H9 (cell line): ENCODE measurements around the gene DOCK11. TPM values are rescaled to one million over a fixed set of nuclear protein-coding genes. Genes with fewer than 3 reads are reported as not detected.

Source experiments
- DNase-seq: peaks from one replicate; pipeline ENCODE4 v3.0.0-alpha.2; 2017
- H2AFZ ChIP-seq: one replicate; pipeline ENCODE4 v1.6.1; 2013; ENCODE audit warnings: mild to moderate bottlenecking, low read length, control low read depth, moderate library complexity
- H2AK5ac ChIP-seq: 2 replicates; pipeline ENCODE4 v1.6.1; 2013; ENCODE audit warnings: low read length, control low read depth, mixed read lengths; ENCODE audit not compliant: insufficient read length
- H2BK120ac ChIP-seq: one replicate; pipeline ENCODE4 v1.6.1; 2013; ENCODE audit warnings: low read depth, mild to moderate bottlenecking, low read length, control low read depth, inconsistent platforms; ENCODE audit not compliant: poor library complexity, severe bottlenecking
- H2BK12ac ChIP-seq: 2 replicates; pipeline ENCODE4 v1.6.1; 2013; ENCODE audit warnings: low read length, control low read depth, mixed read lengths, low read depth; ENCODE audit not compliant: insufficient read length
- H2BK15ac ChIP-seq: 2 replicates; pipeline ENCODE4 v1.6.1; 2013; ENCODE audit warnings: low read depth, low read length, control low read depth
- H2BK20ac ChIP-seq: one replicate; pipeline ENCODE4 v1.6.1; 2013; ENCODE audit warnings: low read depth, mild to moderate bottlenecking, low read length, control low read depth, inconsistent platforms; ENCODE audit not compliant: poor library complexity, severe bottlenecking
- H2BK5ac ChIP-seq: 2 replicates; pipeline ENCODE4 v1.6.1; 2013; ENCODE audit warnings: low read length, control low read depth, mixed read lengths; ENCODE audit not compliant: insufficient read length
- H3K14ac ChIP-seq: 2 replicates; pipeline ENCODE4 v1.6.1; 2013; ENCODE audit warnings: low read length, control low read depth; ENCODE audit not compliant: insufficient read depth
- H3K18ac ChIP-seq: 2 replicates; pipeline ENCODE4 v1.6.1; 2013; ENCODE audit warnings: low read depth, mild to moderate bottlenecking, mixed read lengths, low read length, control low read depth; ENCODE audit not compliant: insufficient read length
- H3K23ac ChIP-seq: 2 replicates; pipeline ENCODE4 v1.6.1; 2013; ENCODE audit warnings: low read length, control low read depth, mixed read lengths, low read depth; ENCODE audit not compliant: insufficient read length
- H3K23me2 ChIP-seq: 2 replicates; pipeline ENCODE4 v1.6.1; 2013; ENCODE audit warnings: low read depth, mild to moderate bottlenecking, mixed read lengths, low read length, control low read depth; ENCODE audit not compliant: insufficient read length, poor library complexity, severe bottlenecking
- H3K27ac ChIP-seq: 2 replicates; pipeline ENCODE4 v1.5.1; 2013; ENCODE audit warnings: low read length, control low read depth, mixed read lengths, low read depth; ENCODE audit not compliant: insufficient read length
- H3K27me3 ChIP-seq: 2 replicates; pipeline ENCODE4 v1.6.1; 2013; ENCODE audit warnings: low read length, control low read depth, inconsistent platforms; ENCODE audit not compliant: insufficient read depth
- H3K4ac ChIP-seq: 2 replicates; pipeline ENCODE4 v1.6.1; 2013; ENCODE audit warnings: low read depth, mild to moderate bottlenecking, control low read depth, inconsistent platforms, low read length, moderate library complexity
- H3K4me1 ChIP-seq: 2 replicates; pipeline ENCODE4 v1.6.1; 2013; ENCODE audit warnings: low read length, control low read depth, inconsistent platforms; ENCODE audit not compliant: insufficient read depth
- H3K4me2 ChIP-seq: 2 replicates; pipeline ENCODE4 v1.6.1; 2013; ENCODE audit warnings: low read length, control low read depth, mixed read lengths; ENCODE audit not compliant: insufficient read length, insufficient read depth
- H3K56ac ChIP-seq: 2 replicates; pipeline ENCODE4 v1.6.1; 2013; ENCODE audit warnings: low read depth, mild to moderate bottlenecking, mixed read lengths, low read length, control low read depth; ENCODE audit not compliant: insufficient read length
- H3K79me1 ChIP-seq: 2 replicates; pipeline ENCODE4 v1.6.1; 2013; ENCODE audit warnings: low read depth, mild to moderate bottlenecking, moderate library complexity, low read length, control low read depth, inconsistent platforms; ENCODE audit not compliant: insufficient read depth, poor library complexity, severe bottlenecking
- H3K79me2 ChIP-seq: 2 replicates; pipeline ENCODE4 v1.6.1; 2013; ENCODE audit warnings: low read length, control low read depth, inconsistent platforms; ENCODE audit not compliant: insufficient read depth
- H3K9ac ChIP-seq: 2 replicates; pipeline ENCODE4 v1.6.1; 2013; ENCODE audit warnings: low read length, control low read depth, mixed read lengths; ENCODE audit not compliant: insufficient read length; ENCODE audit errors: extremely low read depth
- H3K9me3 ChIP-seq: one replicate; pipeline ENCODE4 v1.6.1; 2013; ENCODE audit warnings: low read depth, low read length, inconsistent platforms; ENCODE audit not compliant: control insufficient read depth
- H3T11ph ChIP-seq: one replicate; pipeline ENCODE4 v1.6.1; 2013; ENCODE audit warnings: mild to moderate bottlenecking, low read length, control low read depth, inconsistent platforms
- H4K20me1 ChIP-seq: one replicate; pipeline ENCODE4 v1.6.1; 2013; ENCODE audit not compliant: control insufficient read depth, insufficient read length, insufficient read depth
- H4K5ac ChIP-seq: 2 replicates; pipeline ENCODE4 v1.6.1; 2013; ENCODE audit warnings: low read depth, mild to moderate bottlenecking, mixed read lengths, low read length, control low read depth; ENCODE audit not compliant: insufficient read length
- H4K8ac ChIP-seq: replicated peaks from 2 replicates; pipeline ENCODE4 v1.6.1; 2013; ENCODE audit warnings: low read length, control low read depth, mixed read lengths, low read depth; ENCODE audit not compliant: insufficient read length
- H4K91ac ChIP-seq: 2 replicates; pipeline ENCODE4 v1.6.1; 2013; ENCODE audit warnings: low read depth, mild to moderate bottlenecking, moderate library complexity, mixed read lengths, low read length, control low read depth; ENCODE audit not compliant: insufficient read length
- H3K27ac Mint-ChIP-seq, 3 experiments: 2 replicates in 2 of 3; 3 replicates in 1 of 3; pipeline ENCODE4 v1.8.0; 2020 to 2021; ENCODE audit warnings: mixed read lengths in 3 of 3, mild to moderate bottlenecking in 1 of 3, moderate library complexity in 1 of 3
- H3K27me3 Mint-ChIP-seq: 2 replicates; pipeline ENCODE4 v1.8.0; 2021; ENCODE audit warnings: low read depth, mild to moderate bottlenecking, moderate library complexity, mixed read lengths
- H3K36me3 Mint-ChIP-seq, 3 experiments: 2 replicates in 2 of 3; 3 replicates in 1 of 3; pipeline ENCODE4 v1.8.0; 2020 to 2021; ENCODE audit warnings: low read depth in 3 of 3, mixed read lengths in 3 of 3; ENCODE audit not compliant: insufficient read depth in 1 of 3
- H3K4me1 Mint-ChIP-seq, 2 experiments: 2 replicates each; pipeline ENCODE4 v1.8.0; 2020; ENCODE audit warnings: mixed read lengths in 2 of 2
- H3K4me3 Mint-ChIP-seq, 2 experiments: 2 replicates in 1 of 2; 3 replicates in 1 of 2; pipeline ENCODE4 v1.8.0; 2020 to 2021; ENCODE audit warnings: mild to moderate bottlenecking in 2 of 2, mixed read lengths in 2 of 2, moderate library complexity in 1 of 2
- H3K9me3 Mint-ChIP-seq, 2 experiments: 2 replicates in 1 of 2; 3 replicates in 1 of 2; pipeline ENCODE4 v1.8.0; 2020; ENCODE audit warnings: mild to moderate bottlenecking in 2 of 2, mixed read lengths in 2 of 2, moderate library complexity in 1 of 2
- whole genome bisulfite sequencing: extraction: QIAGEN DNeasy Blood & Tissue Kit; methylation state at CpG from one replicate; pipeline ENCODE4 v1.1.7; 2013; ENCODE audit warnings: missing lambda C conversion rate, low lambda C conversion rate, mixed read lengths; ENCODE audit not compliant: insufficient read length; ENCODE audit errors: extremely low coverage; 5-methylcytosine and 5-hydroxymethylcytosine counted together
- total RNA-seq: library from RNA; stranded (reverse); gene quantifications from 2 replicates; pipeline ENCODE4 v1.2.1, GENCODE V29; 2021
- TF ChIP-seq, protein P1 (sequence below): fragments of 200-600 bp; sonication (generic); conservative IDR thresholded peaks from 3 replicates; pipeline ENCODE4 v1.8.0; 2021; ENCODE audit warnings: antibody characterized with exemption, mild to moderate bottlenecking

The DOCK11 gene
- total RNA-seq, 1 experiment from 2014 or later: 6.2 TPM

DNA sequence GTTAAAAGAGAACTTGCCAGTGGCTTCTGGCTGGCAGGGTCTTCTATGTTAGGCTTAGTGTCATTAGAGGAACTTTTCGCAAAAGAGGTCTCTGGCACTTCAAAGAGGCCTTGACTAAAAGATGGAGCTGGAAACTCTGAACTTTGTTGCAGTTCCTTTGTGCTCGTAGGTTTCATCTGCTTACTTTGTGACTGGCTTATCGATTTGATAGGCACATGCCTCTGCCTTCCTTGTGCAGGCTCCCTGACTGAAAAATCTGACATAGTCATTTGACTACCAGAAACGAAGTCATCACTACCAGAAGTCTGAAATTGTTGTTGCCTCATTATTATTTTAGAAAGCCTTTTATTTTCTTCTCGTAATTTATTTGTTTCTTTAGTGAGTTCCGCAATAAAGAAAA is 137.9 kb downstream of the DOCK11 start:
- H4K91ac ChIP-seq: no peak overlapping the region
- peaks cover 3% of the 10 kb centered on the region; the same call in 1 of the 2 replicates for H3K27me3 Mint-ChIP-seq
- no peaks in the 10 kb centered on the region for H3K4me1 ChIP-seq
- no peaks in the 10 kb centered on the region for H3K79me1 ChIP-seq
- no peak overlapping the region for H2BK5ac ChIP-seq
- H3K18ac ChIP-seq: no peak overlapping the region
- no peak for DNase-seq
- no peak overlapping the region for H4K8ac ChIP-seq
- H3K56ac ChIP-seq: no peak overlapping the region
- H3K4me3 Mint-ChIP-seq: no peak overlapping the region
- no peak overlapping the region for H2BK120ac ChIP-seq
- H4K5ac ChIP-seq: no peak overlapping the region
- H3K27ac Mint-ChIP-seq: no peak overlapping the region
- no peak overlapping the region for H3K4ac ChIP-seq
- H2BK15ac ChIP-seq: no peak overlapping the region
- TF ChIP-seq, protein P1, sequence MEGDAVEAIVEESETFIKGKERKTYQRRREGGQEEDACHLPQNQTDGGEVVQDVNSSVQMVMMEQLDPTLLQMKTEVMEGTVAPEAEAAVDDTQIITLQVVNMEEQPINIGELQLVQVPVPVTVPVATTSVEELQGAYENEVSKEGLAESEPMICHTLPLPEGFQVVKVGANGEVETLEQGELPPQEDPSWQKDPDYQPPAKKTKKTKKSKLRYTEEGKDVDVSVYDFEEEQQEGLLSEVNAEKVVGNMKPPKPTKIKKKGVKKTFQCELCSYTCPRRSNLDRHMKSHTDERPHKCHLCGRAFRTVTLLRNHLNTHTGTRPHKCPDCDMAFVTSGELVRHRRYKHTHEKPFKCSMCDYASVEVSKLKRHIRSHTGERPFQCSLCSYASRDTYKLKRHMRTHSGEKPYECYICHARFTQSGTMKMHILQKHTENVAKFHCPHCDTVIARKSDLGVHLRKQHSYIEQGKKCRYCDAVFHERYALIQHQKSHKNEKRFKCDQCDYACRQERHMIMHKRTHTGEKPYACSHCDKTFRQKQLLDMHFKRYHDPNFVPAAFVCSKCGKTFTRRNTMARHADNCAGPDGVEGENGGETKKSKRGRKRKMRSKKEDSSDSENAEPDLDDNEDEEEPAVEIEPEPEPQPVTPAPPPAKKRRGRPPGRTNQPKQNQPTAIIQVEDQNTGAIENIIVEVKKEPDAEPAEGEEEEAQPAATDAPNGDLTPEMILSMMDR: no peak
- peaks cover 2 to 43% of the 10 kb centered on the region in 2 experiments; a peak in 3 of 5 replicates for H3K9me3 Mint-ChIP-seq
- no peaks in the 10 kb centered on the region for H3K79me2 ChIP-seq
- no peaks in the 10 kb centered on the region for H3K23me2 ChIP-seq
- no peak overlapping the region for H2BK20ac ChIP-seq
- H3K4me2 ChIP-seq: no peak overlapping the region
- H2BK12ac ChIP-seq: no peak overlapping the region
- no peak overlapping the region for H3K27ac ChIP-seq
- WGBS: no CpG with 5 or more reads among the region's 6 CpGs
- H3K27me3 ChIP-seq: no peaks in the 10 kb centered on the region
- peaks cover 4% of the 10 kb centered on the region for H3K9me3 ChIP-seq
- no peaks in the 10 kb centered on the region for H4K20me1 ChIP-seq
- H3K36me3 Mint-ChIP-seq: peaks cover 4 to 16% (median 13%) of the 10 kb centered on the region in 3 experiments; a peak in 6 of 7 replicates
- no peak overlapping the region for H2AK5ac ChIP-seq
- H3T11ph ChIP-seq: no peak overlapping the region
- peaks cover 3 to 10% of the 10 kb centered on the region in 2 experiments; a peak in 3 of 4 replicates for H3K4me1 Mint-ChIP-seq
- no peak overlapping the region for H2AFZ ChIP-seq
- no peak overlapping the region for H3K9ac ChIP-seq
- no peak overlapping the region for H3K14ac ChIP-seq
- H3K23ac ChIP-seq: no peak overlapping the region
